Measurements from ENCODE around the gene PSMC3. TPM values are rescaled to one million over a fixed set of nuclear protein-coding genes. Genes with fewer than 3 reads are reported as not detected.

The PSMC3 gene
- polyA plus RNA-seq, 1 experiment = 191 TPM

DNA sequence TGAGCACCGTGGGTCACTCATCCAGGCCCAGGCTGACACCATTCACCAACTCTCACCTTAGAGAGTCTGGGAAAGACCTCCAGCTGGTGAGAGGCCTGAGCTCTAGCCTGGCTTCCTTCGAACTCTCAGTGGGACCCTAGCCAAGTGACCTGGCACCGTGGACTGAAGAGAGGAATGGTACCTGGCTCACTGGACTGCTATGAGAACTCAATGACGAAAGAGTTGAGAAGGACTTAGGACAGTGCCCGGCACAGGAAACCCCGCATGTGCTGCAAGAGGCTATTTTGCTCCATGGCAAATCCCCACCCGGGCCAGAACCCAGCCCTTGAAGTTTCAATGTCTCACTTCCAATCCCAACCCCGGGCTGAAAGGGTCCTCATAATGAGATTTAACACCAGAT is 23.3 kb upstream of the PSMC3 start:
- TF ChIP-seq, protein P1, sequence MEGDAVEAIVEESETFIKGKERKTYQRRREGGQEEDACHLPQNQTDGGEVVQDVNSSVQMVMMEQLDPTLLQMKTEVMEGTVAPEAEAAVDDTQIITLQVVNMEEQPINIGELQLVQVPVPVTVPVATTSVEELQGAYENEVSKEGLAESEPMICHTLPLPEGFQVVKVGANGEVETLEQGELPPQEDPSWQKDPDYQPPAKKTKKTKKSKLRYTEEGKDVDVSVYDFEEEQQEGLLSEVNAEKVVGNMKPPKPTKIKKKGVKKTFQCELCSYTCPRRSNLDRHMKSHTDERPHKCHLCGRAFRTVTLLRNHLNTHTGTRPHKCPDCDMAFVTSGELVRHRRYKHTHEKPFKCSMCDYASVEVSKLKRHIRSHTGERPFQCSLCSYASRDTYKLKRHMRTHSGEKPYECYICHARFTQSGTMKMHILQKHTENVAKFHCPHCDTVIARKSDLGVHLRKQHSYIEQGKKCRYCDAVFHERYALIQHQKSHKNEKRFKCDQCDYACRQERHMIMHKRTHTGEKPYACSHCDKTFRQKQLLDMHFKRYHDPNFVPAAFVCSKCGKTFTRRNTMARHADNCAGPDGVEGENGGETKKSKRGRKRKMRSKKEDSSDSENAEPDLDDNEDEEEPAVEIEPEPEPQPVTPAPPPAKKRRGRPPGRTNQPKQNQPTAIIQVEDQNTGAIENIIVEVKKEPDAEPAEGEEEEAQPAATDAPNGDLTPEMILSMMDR (IDR thresholded peaks at IDR 0.05; ENCODE audit: insufficient read depth, low read depth, low read length) = no peak
- DNase-seq (ENCODE audit: low read depth) = no peak
- H3K27me3 ChIP-seq (ENCODE audit: control insufficient read depth, insufficient read depth, low read length) = no peaks in the 10 kb centered on the region
- H3K36me3 ChIP-seq (ENCODE audit: control insufficient read depth, insufficient read depth, low read length) = peaks cover 1% of the 10 kb centered on the region; the same call in 1 of the 2 replicates
- CTCF ChIA-PET = interaction anchor here (1.8 kb wide), 1 partner anchor 37 kb away, joined by 4 read pairs; no protein-coding TSS in a partner anchor
- POLR2A ChIA-PET = no interaction called here
- H3K4me3 ChIP-seq (ENCODE audit: low read depth, low read length) = no peak overlapping the region

DNA sequence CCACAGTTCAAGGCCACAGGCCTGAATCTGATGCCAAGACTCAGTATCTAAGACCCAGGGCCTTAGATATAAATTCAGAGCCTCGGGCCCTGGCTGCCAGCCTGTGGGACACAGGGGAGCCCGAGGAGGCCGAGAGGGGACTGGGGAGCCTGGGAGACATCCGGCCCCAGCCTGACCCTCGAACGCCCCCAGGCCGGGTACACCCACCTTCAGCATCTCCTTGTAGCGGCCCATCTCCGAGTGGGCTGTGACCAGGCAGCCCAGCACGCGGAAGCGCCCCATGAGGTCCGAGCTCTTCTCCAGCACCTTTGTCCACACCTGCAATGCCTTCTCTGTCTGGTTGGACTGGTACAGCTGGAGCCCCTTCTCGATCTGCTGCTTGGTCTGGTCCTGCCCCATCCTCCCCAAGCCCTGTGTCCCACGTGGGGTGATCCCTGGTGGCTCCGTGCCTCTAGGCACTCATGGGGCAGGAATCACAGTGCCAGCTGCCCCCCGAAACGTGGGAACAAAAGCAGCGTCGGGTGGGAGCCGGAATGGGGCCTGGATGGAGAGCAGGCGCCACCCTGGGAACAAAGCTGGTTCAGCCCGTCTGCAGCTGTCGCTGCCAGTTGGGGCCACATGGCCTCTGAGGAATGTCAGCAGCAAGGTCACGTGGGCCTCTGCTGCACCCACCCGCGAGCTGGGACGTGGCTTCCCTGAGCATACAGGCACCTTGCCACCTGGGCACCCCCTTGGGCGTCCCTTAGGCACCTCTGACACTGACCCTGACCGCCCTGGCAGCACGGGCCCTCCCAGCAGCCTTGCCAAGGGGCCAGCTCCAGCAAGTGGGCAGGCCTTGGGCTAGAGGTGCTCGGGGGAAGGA is 22.6 kb upstream of the PSMC3 start, which contains the start of gene RAPSN:
Gene RAPSN (minus strand): TSS at position 571 of the 862 bp plus-strand sequence. CDS start 172 bp downstream, at position 399.
- TF ChIP-seq, protein P1 (IDR thresholded peaks at IDR 0.05; ENCODE audit: insufficient read depth, low read depth, low read length) = no peak
- no peaks in the 10 kb centered on the region for H3K27me3 ChIP-seq (ENCODE audit: control insufficient read depth, insufficient read depth, low read length)
- DNase-seq (ENCODE audit: low read depth) = no peak
- peaks cover 1% of the 10 kb centered on the region; the same call in 1 of the 2 replicates for H3K36me3 ChIP-seq (ENCODE audit: control insufficient read depth, insufficient read depth, low read length)
- H3K4me3 ChIP-seq (ENCODE audit: low read depth, low read length) = no peak within 1 kb of the TSS
- ChIA-PET POLR2A (interaction anchor here (0.6 kb wide), 1 partner anchor 178 kb away, joined by 4 read pairs; no protein-coding TSS in a partner anchor), CTCF (interaction anchor here (1.8 to 2.7 kb wide), 2 partner anchors 37 to 75 kb away, joined by 4 to 10 read pairs; no protein-coding TSS in a partner anchor)

DNA sequence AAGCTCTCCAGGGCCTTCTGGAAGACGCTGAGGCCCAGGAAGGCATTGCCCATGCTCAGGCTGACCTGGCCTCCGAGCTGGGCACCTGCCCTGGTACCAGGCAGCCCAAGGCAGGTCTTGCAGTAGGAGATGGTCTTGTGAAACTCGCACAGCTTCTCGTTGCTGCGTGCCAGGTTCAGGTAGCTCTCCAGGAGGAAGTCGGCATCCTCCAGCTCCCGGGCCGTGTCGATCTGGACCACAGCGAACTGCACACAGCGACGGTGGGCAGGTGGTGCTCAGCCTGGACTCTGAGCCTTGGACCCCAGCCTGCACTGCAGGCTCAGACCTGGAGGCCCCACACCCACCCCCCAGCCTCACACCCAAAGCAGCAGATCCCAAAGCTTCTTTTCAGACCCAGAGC is 21.7 kb upstream of the PSMC3 start:
- Histone ChIP-seq H3K27me3 (ENCODE audit: control insufficient read depth, insufficient read depth, low read length) (no peaks in the 10 kb centered on the region), H3K4me3 (ENCODE audit: low read depth, low read length) (no peak overlapping the region), H3K36me3 (ENCODE audit: control insufficient read depth, insufficient read depth, low read length) (peaks cover 1% of the 10 kb centered on the region; the same call in 1 of the 2 replicates)
- TF ChIP-seq, protein P1 (IDR thresholded peaks at IDR 0.05; ENCODE audit: insufficient read depth, low read depth, low read length) = no peak
- CTCF ChIA-PET = interaction anchor here (2.7 kb wide), 1 partner anchor 74 kb away, joined by 10 read pairs; no protein-coding TSS in a partner anchor
- POLR2A ChIA-PET = interaction anchor here (0.6 kb wide), 1 partner anchor 177 kb away, joined by 4 read pairs; no protein-coding TSS in a partner anchor
- DNase-seq (ENCODE audit: low read depth) = no peak

DNA sequence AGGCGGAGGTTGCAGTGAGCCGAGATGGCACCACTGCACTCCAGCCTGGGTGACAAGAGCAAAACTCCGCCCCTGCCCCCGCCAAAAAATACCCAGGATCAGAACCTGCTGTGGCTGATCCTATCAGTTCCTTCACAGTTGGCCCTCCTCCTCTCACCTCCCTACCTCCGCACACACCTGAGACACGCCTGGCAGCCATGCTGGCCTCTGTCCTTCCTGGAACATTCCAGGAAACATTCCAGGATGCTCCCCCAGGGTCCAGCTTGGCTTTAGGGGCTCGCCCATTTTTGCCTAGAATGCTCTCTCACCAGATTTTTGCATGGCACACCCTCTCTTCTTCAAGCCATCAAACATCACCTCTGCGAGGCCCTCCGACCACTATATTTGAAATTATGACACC is 20.6 kb upstream of the PSMC3 start:
- POLR2A ChIA-PET = no interaction called here
- no peak overlapping the region for H3K4me3 ChIP-seq (ENCODE audit: low read depth, low read length)
- H3K27me3 ChIP-seq (ENCODE audit: control insufficient read depth, insufficient read depth, low read length) = no peaks in the 10 kb centered on the region
- TF ChIP-seq, protein P1 (IDR thresholded peaks at IDR 0.05; ENCODE audit: insufficient read depth, low read depth, low read length) = no peak
- peaks cover 1% of the 10 kb centered on the region; the same call in 1 of the 2 replicates for H3K36me3 ChIP-seq (ENCODE audit: control insufficient read depth, insufficient read depth, low read length)
- no peak for DNase-seq (ENCODE audit: low read depth)
- CTCF ChIA-PET = interaction anchor here (2.7 kb wide), 1 partner anchor 73 kb away, joined by 10 read pairs; no protein-coding TSS in a partner anchor

DNA sequence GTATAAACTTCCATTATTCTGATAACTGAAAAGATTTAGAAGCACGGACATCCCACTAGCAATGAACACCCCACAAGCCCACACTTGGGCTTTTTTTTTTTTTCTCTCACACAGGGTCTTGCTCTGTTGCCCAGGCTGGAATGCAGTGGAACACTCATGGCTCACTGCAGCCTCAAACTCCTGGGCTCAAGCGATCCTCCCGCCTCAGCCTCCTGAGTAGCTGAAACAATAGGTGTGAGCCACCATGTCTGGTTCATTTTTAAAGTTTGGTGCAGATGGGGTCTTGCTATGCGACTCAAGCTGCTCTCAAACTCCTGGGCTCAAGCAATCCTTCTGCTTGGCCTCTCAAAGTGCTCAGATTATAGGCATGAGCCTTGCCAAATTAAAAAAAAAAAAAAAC is 19.6 kb upstream of the PSMC3 start:
- CTCF ChIA-PET = interaction anchor here (0.6 to 0.8 kb wide), 3 partner anchors 71 to 172 kb away, joined by 3 to 4 read pairs (median 3); no protein-coding TSS in a partner anchor
- no peak overlapping the region for H3K4me3 ChIP-seq (ENCODE audit: low read depth, low read length)
- POLR2A ChIA-PET = no interaction called here
- no peaks in the 10 kb centered on the region for H3K27me3 ChIP-seq (ENCODE audit: control insufficient read depth, insufficient read depth, low read length)
- TF ChIP-seq, protein P1 (IDR thresholded peaks at IDR 0.05; ENCODE audit: insufficient read depth, low read depth, low read length) = no peak
- H3K36me3 ChIP-seq (ENCODE audit: control insufficient read depth, insufficient read depth, low read length) = peaks cover 1% of the 10 kb centered on the region; the same call in 1 of the 2 replicates
- no peak for DNase-seq (ENCODE audit: low read depth)
